Keratinocyte (primary cell): Measurements from ENCODE around the gene RBM38. TPM values are rescaled to one million over a fixed set of nuclear protein-coding genes. Genes with fewer than 3 reads are reported as not detected.

Source experiments
- DNase-seq: peaks from one replicate; pipeline ENCODE4 v3.0.0-alpha.2; 2011; ENCODE audit warnings: low read depth, missing footprints, low spot score
- FAIRE-seq: peaks from 2 replicates; lab custom pipeline; 2011; peaks lifted over from hg19 to GRCh38; lab: Jason Lieb, UNC
- H2AFZ ChIP-seq: 2 replicates; pipeline ENCODE4 v1.6.0; 2012; ENCODE audit warnings: low read length, control low read depth, inconsistent platforms; ENCODE audit not compliant: control insufficient read depth
- H3K27ac ChIP-seq: 2 replicates; pipeline ENCODE4 v1.5.1; 2011; ENCODE audit warnings: low read length; ENCODE audit not compliant: control insufficient read depth, insufficient read depth
- H3K27me3 ChIP-seq: 3 replicates; pipeline ENCODE4 v1.6.0; 2011; ENCODE audit warnings: low read length; ENCODE audit not compliant: control insufficient read depth, insufficient read depth; ENCODE audit errors: extremely low read depth
- H3K36me3 ChIP-seq, 2 experiments: 2 replicates in 1 of 2; 3 replicates in 1 of 2; pipeline ENCODE4 v1.5.1; 2011; ENCODE audit warnings: low read length in 2 of 2, mild to moderate bottlenecking in 1 of 2; ENCODE audit not compliant: control insufficient read depth in 2 of 2, insufficient read depth in 2 of 2; ENCODE audit errors: extremely low read depth in 1 of 2
- H3K4me1 ChIP-seq: 3 replicates; pipeline ENCODE4 v1.5.1; 2011; ENCODE audit warnings: low read length; ENCODE audit not compliant: control insufficient read depth, insufficient read depth; ENCODE audit errors: extremely low read depth
- H3K4me2 ChIP-seq: 3 replicates; pipeline ENCODE4 v1.6.0; 2011; ENCODE audit warnings: low read depth, low read length; ENCODE audit not compliant: control insufficient read depth, insufficient read depth; ENCODE audit errors: extremely low read depth
- H3K4me3 ChIP-seq, 3 experiments: fragments of 200-600 bp in 1 of 3; sonication (generic) in 1 of 3; 2 replicates in 2 of 3; 3 replicates in 1 of 3; pipeline ENCODE4 v1.5.1; 2011 to 2016; ENCODE audit warnings: low read length in 3 of 3, mild to moderate bottlenecking in 3 of 3, control low read depth in 2 of 3, inconsistent platforms in 1 of 3, low read depth in 1 of 3, mixed read lengths in 1 of 3, mixed run types in 1 of 3, moderate library complexity in 1 of 3; ENCODE audit not compliant: control insufficient read depth in 2 of 3, insufficient read depth in 2 of 3; ENCODE audit errors: extremely low read depth in 1 of 3
- H3K79me2 ChIP-seq: 2 replicates; pipeline ENCODE4 v1.6.0; 2012; ENCODE audit warnings: low read length; ENCODE audit not compliant: control insufficient read depth, insufficient read depth
- H3K9ac ChIP-seq: 3 replicates; pipeline ENCODE4 v1.6.0; 2011; ENCODE audit warnings: low read length; ENCODE audit not compliant: control insufficient read depth, insufficient read depth; ENCODE audit errors: extremely low read depth
- H3K9me1 ChIP-seq: 3 replicates; pipeline ENCODE4 v1.6.0; 2011; ENCODE audit warnings: low read length; ENCODE audit not compliant: control insufficient read depth, insufficient read depth; ENCODE audit errors: extremely low read depth
- H3K9me3 ChIP-seq: 2 replicates; pipeline ENCODE4 v1.5.1; 2012; ENCODE audit warnings: low read depth, low read length; ENCODE audit not compliant: control insufficient read depth
- H4K20me1 ChIP-seq: 3 replicates; pipeline ENCODE4 v1.6.0; 2011; ENCODE audit warnings: low read length; ENCODE audit not compliant: control insufficient read depth, insufficient read depth; ENCODE audit errors: extremely low read depth
- EZH2 ChIP-seq: IDR thresholded peaks from one replicate; pipeline ENCODE4 v1.6.1; 2012; ENCODE audit warnings: inconsistent platforms, mild to moderate bottlenecking, low read length, moderate library complexity
- dilution Hi-C: fragments of 300-500 bp; cut with MboI; formaldehyde crosslinking; loops from one replicate; pipeline ENCODE4 v1.7.0; 2020; ENCODE audit warnings: low sequenced_read_pairs; ENCODE audit not compliant: extremely low pct_ligation_motif_present
- polyA plus RNA-seq, 5 experiments: library from polyadenylated mRNA; depleted of rRNA in 3 of 5; stranded (reverse) in 3 of 5; stranded (forward) in 1 of 5; unstranded in 1 of 5; fragments of >200 nt; gene quantifications; 1 replicate in 1 of 5; 2 replicates in 3 of 5; 3 replicates in 1 of 5; pipeline versions ENCODE4 v1.2.1 to v1.2.3, GENCODE V29; 2011 to 2012; ENCODE audit warnings: missing spikeins in 2 of 5, low read depth in 1 of 5, low replicate concordance in 1 of 5
- TF ChIP-seq, protein P1 (sequence below), 3 experiments: IDR thresholded peaks in 1 of 3; conservative IDR thresholded peaks in 1 of 3; optimal IDR thresholded peaks in 1 of 3; 2 replicates in 2 of 3; 3 replicates in 1 of 3; pipeline versions ENCODE3 to v1.5.1; 2011; ENCODE audit warnings: low read length in 3 of 3, mild to moderate bottlenecking in 3 of 3, moderate library complexity in 2 of 3, control low read depth in 1 of 3, inconsistent platforms in 1 of 3; ENCODE audit not compliant: insufficient read depth in 2 of 3; ENCODE audit errors: extremely low read depth in 1 of 3

RBM38 gene
- polyA plus RNA-seq, 1 donor (not counting 4 experiments of a cell fraction or from before 2014, with no cell fraction given) = 5.1 TPM

- no peaks in the 10 kb centered on the region for H3K9me1 ChIP-seq
These were observed 47.4 kb downstream of the RBM38 start for GRCh38 chr20:57438552-57438951.

GRCh38 chr20:57439432-57439831 is 48.2 kb downstream of the RBM38 start:
- peaks cover 9% of the 10 kb centered on the region for H4K20me1 ChIP-seq
- no peaks in the 10 kb centered on the region for H3K9me3 ChIP-seq
- H3K27me3 ChIP-seq = peaks cover 40% of the 10 kb centered on the region
- no peaks in the 10 kb centered on the region for H3K36me3 ChIP-seq
- no peak overlapping the region for H3K9ac ChIP-seq
- H3K4me1 ChIP-seq = peaks cover 9% of the 10 kb centered on the region
- TF ChIP-seq EZH2 = no peak
- TF ChIP-seq, protein P1, sequence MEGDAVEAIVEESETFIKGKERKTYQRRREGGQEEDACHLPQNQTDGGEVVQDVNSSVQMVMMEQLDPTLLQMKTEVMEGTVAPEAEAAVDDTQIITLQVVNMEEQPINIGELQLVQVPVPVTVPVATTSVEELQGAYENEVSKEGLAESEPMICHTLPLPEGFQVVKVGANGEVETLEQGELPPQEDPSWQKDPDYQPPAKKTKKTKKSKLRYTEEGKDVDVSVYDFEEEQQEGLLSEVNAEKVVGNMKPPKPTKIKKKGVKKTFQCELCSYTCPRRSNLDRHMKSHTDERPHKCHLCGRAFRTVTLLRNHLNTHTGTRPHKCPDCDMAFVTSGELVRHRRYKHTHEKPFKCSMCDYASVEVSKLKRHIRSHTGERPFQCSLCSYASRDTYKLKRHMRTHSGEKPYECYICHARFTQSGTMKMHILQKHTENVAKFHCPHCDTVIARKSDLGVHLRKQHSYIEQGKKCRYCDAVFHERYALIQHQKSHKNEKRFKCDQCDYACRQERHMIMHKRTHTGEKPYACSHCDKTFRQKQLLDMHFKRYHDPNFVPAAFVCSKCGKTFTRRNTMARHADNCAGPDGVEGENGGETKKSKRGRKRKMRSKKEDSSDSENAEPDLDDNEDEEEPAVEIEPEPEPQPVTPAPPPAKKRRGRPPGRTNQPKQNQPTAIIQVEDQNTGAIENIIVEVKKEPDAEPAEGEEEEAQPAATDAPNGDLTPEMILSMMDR (optimal IDR thresholded peaks at IDR 0.05 in 1 of 3, IDR thresholded peaks at IDR 0.05 in 1 of 3, conservative IDR thresholded peaks at IDR 0.05 in 1 of 3; ENCODE audit: extremely low read depth in 1 of 3, insufficient read depth in 2 of 3, low read length in 3 of 3) = no peak
- dilution Hi-C loops = no loop called here
- H3K9me1 ChIP-seq = no peaks in the 10 kb centered on the region
- no peak overlapping the region for H2AFZ ChIP-seq
- H3K4me2 ChIP-seq = no peak overlapping the region
- DNase-seq (no peak), FAIRE-seq (no peak)
- H3K4me3 ChIP-seq = no peak overlapping the region
- no peaks in the 10 kb centered on the region for H3K79me2 ChIP-seq
- H3K27ac ChIP-seq = no peak overlapping the region

More at GRCh38 chr20:57438552-57438951, 47.4 kb downstream of the RBM38 start:
- dilution Hi-C loops = no loop called here
- Histone ChIP-seq H3K4me3 (no peak overlapping the region), H4K20me1 (peaks cover 8% of the 10 kb centered on the region), H3K79me2 (no peaks in the 10 kb centered on the region), H3K27me3 (peaks cover 38% of the 10 kb centered on the region), H2AFZ (no peak overlapping the region), H3K4me2 (no peak overlapping the region), H3K9me3 (no peaks in the 10 kb centered on the region), H3K36me3 (no peaks in the 10 kb centered on the region), H3K9ac (no peak overlapping the region), H3K4me1 (peaks cover 9% of the 10 kb centered on the region), H3K27ac (no peak overlapping the region)
- FAIRE-seq (no peak), DNase-seq (no peak)
- TF ChIP-seq, protein P1 (optimal IDR thresholded peaks at IDR 0.05 in 1 of 3, IDR thresholded peaks at IDR 0.05 in 1 of 3, conservative IDR thresholded peaks at IDR 0.05 in 1 of 3; ENCODE audit: extremely low read depth in 1 of 3, insufficient read depth in 2 of 3, low read length in 3 of 3) = no peak
- TF ChIP-seq EZH2 = no peak
